AG04449 (cell line): ENCODE results near the gene ATF2.
"Not testable (repeated sequence)": the region's sequence is repeated elsewhere in the genome, so short reads cannot be mapped to it uniquely, and the experiment has no call there.

ENCODE experiments used
- CTCF ChIA-PET: fragments of 350-600 bp; formaldehyde crosslinking; extraction: SDS; loops from one replicate; lab custom pipeline; 2021; ENCODE audit warnings: antibody characterized with exemption; lab: Yijun Ruan, JAX
- POLR2A ChIA-PET: fragments of 400-600, 350-600 bp; formaldehyde crosslinking; extraction: SDS; loops from one replicate; lab custom pipeline; 2020; ENCODE audit warnings: antibody characterized with exemption, inconsistent platforms; lab: Yijun Ruan, JAX
- DNase-seq: peaks from one replicate; pipeline ENCODE4 v3.0.0-alpha.2; 2010; ENCODE audit warnings: low read depth, low spot score
- H3K4me3 ChIP-seq: 2 replicates; pipeline ENCODE4 v1.5.1; 2011; ENCODE audit warnings: low read depth, mild to moderate bottlenecking, control low read depth, low read length
- CTCF ChIP-seq: IDR thresholded peaks from one replicate; pipeline ENCODE4 v1.5.1; 2011; ENCODE audit warnings: mild to moderate bottlenecking, moderate library complexity, low read length, control low read depth, inconsistent platforms; ENCODE audit not compliant: insufficient read depth; ENCODE audit errors: missing control alignments

Gene ATF2

DNA sequence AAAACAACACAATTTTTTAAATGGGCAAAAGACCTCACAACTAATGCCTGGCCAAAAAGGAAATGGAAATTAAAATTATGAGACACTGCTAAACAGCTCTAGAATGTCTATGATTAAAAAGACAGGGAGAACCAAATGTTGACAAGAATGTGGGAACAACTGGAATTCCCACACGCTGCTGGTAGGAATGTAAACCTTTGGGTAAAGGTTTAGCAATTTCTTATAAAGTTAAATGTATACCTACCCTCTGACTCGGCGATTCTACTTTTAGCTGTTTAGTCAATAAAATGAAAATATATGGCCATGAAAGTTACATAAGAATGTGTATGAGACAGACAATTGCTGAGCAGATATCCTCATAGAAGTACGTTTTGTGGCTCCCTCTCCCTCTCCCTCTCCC lies 60.9 kb downstream of the ATF2 start:
- H3K4me3 ChIP-seq, result no peak overlapping the region
- CTCF ChIA-PET, result interaction anchor here (0.7 to 3.9 kb wide), 4 partner anchors 8 to 407 kb away, joined by 3 to 16 read pairs (median 9); no protein-coding TSS in a partner anchor
- peak; percentile 9 for DNase-seq
- POLR2A ChIA-PET, result no interaction called here
- no peak for TF ChIP-seq CTCF

DNA sequence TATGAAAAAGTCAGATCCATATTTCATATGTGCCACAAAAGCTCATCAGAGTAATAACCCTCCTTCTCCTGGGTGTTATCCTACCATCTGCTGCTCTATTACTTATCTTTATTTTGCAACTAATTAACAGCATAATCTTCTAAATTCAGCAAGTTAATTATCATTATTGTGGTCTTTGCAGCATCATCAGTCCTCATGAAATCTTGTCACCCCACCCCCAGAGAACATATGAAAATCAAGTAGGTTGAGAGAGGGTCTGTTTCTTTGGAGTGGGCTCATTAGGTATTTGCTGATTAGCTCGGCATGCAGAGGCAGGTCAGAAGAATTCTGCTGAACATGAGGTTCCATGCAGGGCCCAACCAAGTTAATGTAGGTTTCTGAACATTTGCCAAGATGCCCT lies 64.8 kb downstream of the ATF2 start:
- ChIA-PET CTCF (interaction anchor here (1.7 kb wide), 1 partner anchor 33 kb away, joined by 4 read pairs; no protein-coding TSS in a partner anchor), POLR2A (no interaction called here)
- no peak for TF ChIP-seq CTCF
- DNase-seq, result no peak
- H3K4me3 ChIP-seq, result no peak overlapping the region

GRCh38 chr2:175101514-175101913 lies 66.5 kb downstream of the ATF2 start:
- no peak for TF ChIP-seq CTCF
- POLR2A ChIA-PET, result no interaction called here
- H3K4me3 ChIP-seq, result no peak overlapping the region
- DNase-seq, result no peak
- CTCF ChIA-PET, result interaction anchor here (1.1 kb wide), 1 partner anchor 9 kb away, joined by 3 read pairs; no protein-coding TSS in a partner anchor

DNA sequence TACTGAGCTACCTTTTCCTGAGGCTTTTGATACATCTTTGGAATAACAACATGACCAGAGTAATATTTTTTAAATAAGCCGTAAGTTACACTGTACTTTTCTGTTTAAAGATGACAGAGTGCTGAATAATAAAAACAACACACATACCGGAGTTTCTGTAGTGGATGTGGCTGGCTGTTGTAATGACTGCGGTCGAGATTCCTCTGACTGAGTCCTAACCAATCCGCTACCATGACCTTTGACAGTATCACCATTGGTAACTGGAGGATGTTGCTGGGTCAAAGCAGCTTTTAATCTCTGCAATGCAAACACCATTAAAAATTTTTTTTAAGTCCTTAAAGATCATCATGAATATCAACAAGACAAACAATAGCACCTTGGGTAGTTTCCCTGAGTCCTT lies 70.7 kb downstream of the ATF2 start:
- ChIA-PET CTCF (interaction anchor here (0.6 to 1.4 kb wide), 4 partner anchors 9 to 491 kb away, joined by 3 to 7 read pairs (median 4); no protein-coding TSS in a partner anchor), POLR2A (no interaction called here)
- DNase-seq, result peak; percentile 56
- no peak overlapping the region for H3K4me3 ChIP-seq
- no peak for TF ChIP-seq CTCF

- DNase-seq, POLR2A ChIA-PET, CTCF ChIA-PET, H3K4me3 ChIP-seq: not testable (repeated sequence)
These were observed 83.9 kb downstream of the ATF2 start for GRCh38 chr2:175084117-175084516.

GRCh38 chr2:175080479-175080878 lies 87.5 kb downstream of the ATF2 start:
- no peak for TF ChIP-seq CTCF
- DNase-seq, result no peak
- CTCF ChIA-PET, result interaction anchor here (1.0 kb wide), 1 partner anchor 385 kb away, joined by 3 read pairs; no protein-coding TSS in a partner anchor
- H3K4me3 ChIP-seq, result no peak overlapping the region
- POLR2A ChIA-PET, result no interaction called here

DNA sequence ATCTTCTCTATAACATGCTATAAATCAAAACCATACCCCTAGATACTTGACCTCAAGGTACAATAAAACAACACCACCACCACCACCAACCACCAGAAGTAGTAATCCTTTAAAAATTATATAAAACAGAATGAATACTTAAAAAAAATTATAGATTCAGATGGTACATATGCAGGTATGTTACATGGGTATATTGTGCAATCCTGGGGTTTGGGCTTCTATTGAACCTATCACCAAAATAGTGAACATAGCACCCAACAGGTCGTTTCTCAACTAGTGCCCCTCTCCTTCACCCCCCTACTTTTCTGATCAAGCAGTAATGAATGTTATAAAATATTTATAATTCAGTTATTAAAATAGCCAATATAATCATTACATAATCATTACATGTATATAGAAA lies 91.7 kb downstream of the ATF2 start:
- ChIA-PET POLR2A (interaction anchor here (0.6 kb wide), 1 partner anchor 14 kb away, joined by 4 read pairs; no protein-coding TSS in a partner anchor), CTCF (interaction anchor here (1.4 kb wide), 1 partner anchor 377 kb away, joined by 3 read pairs; no protein-coding TSS in a partner anchor)
- no peak for TF ChIP-seq CTCF
- H3K4me3 ChIP-seq, result no peak overlapping the region
- no peak for DNase-seq
